Natural killer cell (primary cell): ENCODE data around the gene COL8A1. TPM values are rescaled to one million over a fixed set of nuclear protein-coding genes. Genes with fewer than 3 reads are reported as not detected.

Experiments used
- ATAC-seq, 3 donors: fragments of 150-1000 bp in 2 of 3; fragments of 200-7000 bp in 1 of 3; cut with Tn5 transposase; 1 replicate in 1 of 3; 2 replicates in 2 of 3; pipeline ENCODE4 v1.10.0; 2021; ENCODE audit warnings: mild to moderate bottlenecking in 2 of 3, moderate library complexity in 2 of 3
- DNase-seq, 2 donors: peaks; one replicate each; pipeline versions ENCODE4 v3.0.0 to v3.0.0-alpha.2; 2013 to 2021; ENCODE audit warnings: mixed read lengths in 1 of 2
- H3K27ac ChIP-seq: one replicate; pipeline ENCODE4 v1.5.1; 2013; ENCODE audit warnings: mild to moderate bottlenecking, low read length
- H3K27me3 ChIP-seq: one replicate; pipeline ENCODE4 v1.6.1; 2013; ENCODE audit warnings: low read length; ENCODE audit not compliant: control insufficient read depth, insufficient read depth
- H3K36me3 ChIP-seq: one replicate; pipeline ENCODE4 v1.6.1; 2013; ENCODE audit warnings: low read length; ENCODE audit not compliant: control insufficient read depth, insufficient read depth
- H3K4me1 ChIP-seq: one replicate; pipeline ENCODE4 v1.6.1; 2013; ENCODE audit warnings: low read length; ENCODE audit not compliant: control insufficient read depth, insufficient read depth
- H3K4me3 ChIP-seq: one replicate; pipeline ENCODE4 v1.5.1; 2013; ENCODE audit warnings: low read length
- H3K9me3 ChIP-seq: one replicate; pipeline ENCODE4 v1.6.1; 2013; ENCODE audit warnings: low read length; ENCODE audit not compliant: control insufficient read depth, insufficient read depth
- H3K27ac Mint-ChIP-seq, 2 donors: one replicate each; pipeline ENCODE4 v1.8.0; 2022; ENCODE audit warnings: mild to moderate bottlenecking in 2 of 2, mixed read lengths in 2 of 2, moderate library complexity in 1 of 2
- H3K27me3 Mint-ChIP-seq, 2 donors: one replicate each; pipeline ENCODE4 v1.8.0; 2022; ENCODE audit warnings: low read depth in 2 of 2, mixed read lengths in 2 of 2
- H3K36me3 Mint-ChIP-seq: one replicate; pipeline ENCODE4 v1.8.0; 2022; ENCODE audit warnings: mixed read lengths
- H3K4me1 Mint-ChIP-seq, 2 donors: one replicate each; pipeline ENCODE4 v1.8.0; 2022; ENCODE audit warnings: mixed read lengths in 2 of 2
- H3K4me3 Mint-ChIP-seq: one replicate; pipeline ENCODE4 v1.8.0; 2022; ENCODE audit warnings: mild to moderate bottlenecking, moderate library complexity, mixed read lengths
- H3K9me3 Mint-ChIP-seq, 2 donors: one replicate each; pipeline ENCODE4 v1.8.0; 2022; ENCODE audit warnings: mixed read lengths in 2 of 2
- whole genome bisulfite sequencing: methylation state at CpG from one replicate; pipeline ENCODE4 v1.1.7; 2013; ENCODE audit warnings: missing lambda C conversion rate; ENCODE audit not compliant: insufficient coverage; 5-methylcytosine and 5-hydroxymethylcytosine counted together
- intact Hi-C: fragments of 100-400 bp; cut with micrococcal nuclease; formaldehyde crosslinking; loops from one replicate; pipeline ENCODE4 v1.14.2; 2022
- total RNA-seq, 4 donors: library from RNA; stranded (reverse); fragments of 120-200 nt in 1 of 4; gene quantifications; one replicate each; pipeline versions ENCODE4 v1.2.3 to v1.2.4, GENCODE V29; 2013 to 2022
- TF ChIP-seq, protein P1 (sequence below): fragments of 200-600 bp; IDR thresholded peaks from one replicate; pipeline ENCODE4 v1.8.0; 2022; ENCODE audit warnings: antibody characterized with exemption

COL8A1 gene
- total RNA-seq, 3 donors from 2014 or later (not counting 1 experiment from before 2014, with no cell fraction given) = 0.12 to 0.23 TPM; not detected in 1

DNA sequence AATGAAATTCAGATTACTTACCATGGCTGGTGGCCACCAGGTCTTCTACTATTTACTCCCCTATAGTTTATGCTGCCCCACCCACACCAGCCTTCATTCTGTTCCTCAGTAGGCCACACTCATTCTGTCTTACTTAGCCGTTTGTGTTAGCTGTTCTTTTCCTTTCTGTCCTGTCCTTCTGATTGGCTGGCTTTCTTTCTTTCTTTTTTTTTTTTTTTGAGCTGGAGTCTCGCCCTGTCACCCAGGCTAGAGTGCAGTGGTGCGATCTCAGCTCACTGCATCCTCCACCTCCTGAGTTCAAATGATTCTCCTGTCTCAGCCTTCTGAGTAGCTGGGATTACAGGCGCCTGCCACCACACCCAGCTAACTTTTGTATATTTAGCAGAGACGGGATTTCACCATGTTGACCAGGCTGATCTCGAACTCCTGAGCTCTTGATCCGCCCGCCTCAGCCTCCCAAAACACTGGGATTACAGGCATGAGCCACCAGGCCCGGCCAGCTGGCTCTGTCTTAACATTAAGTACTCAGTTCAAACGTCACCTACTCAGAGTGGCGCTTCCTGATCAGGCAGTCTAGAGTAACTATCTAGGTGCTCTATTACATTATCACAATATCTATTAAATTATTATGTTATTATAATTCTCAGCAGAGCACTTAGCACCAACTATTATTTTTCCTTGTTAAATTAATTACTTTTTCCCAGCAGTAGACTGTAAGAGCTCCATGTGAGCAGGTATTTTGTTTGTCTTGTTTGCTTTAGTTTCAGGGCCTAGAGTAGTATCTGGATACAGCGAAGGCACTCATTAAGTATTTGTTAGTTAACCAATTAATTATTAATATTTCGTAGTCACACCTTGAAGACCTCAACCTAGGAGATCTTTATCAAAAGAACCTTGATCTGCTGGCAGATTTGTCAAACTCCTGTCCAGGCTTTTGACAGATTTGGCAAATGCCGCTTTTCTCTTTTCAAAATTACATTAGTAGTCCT lies 185.6 kb downstream of the COL8A1 start:
- H3K4me1 ChIP-seq = no peaks in the 10 kb centered on the region
- no peaks in the 10 kb centered on the region for H3K36me3 ChIP-seq
- Mint-ChIP-seq H3K4me1 (peaks cover 3% of the 10 kb centered on the region in 2 donors), H3K9me3 (no peaks in the 10 kb centered on the region), H3K36me3 (no peaks in the 10 kb centered on the region), H3K4me3 (no peak overlapping the region), H3K27me3 (no peaks in the 10 kb centered on the region), H3K27ac (no peak overlapping the region)
- no peak for DNase-seq
- ATAC-seq = no peak
- H3K4me3 ChIP-seq = no peak overlapping the region
- no peaks in the 10 kb centered on the region for H3K27me3 ChIP-seq
- TF ChIP-seq, protein P1, sequence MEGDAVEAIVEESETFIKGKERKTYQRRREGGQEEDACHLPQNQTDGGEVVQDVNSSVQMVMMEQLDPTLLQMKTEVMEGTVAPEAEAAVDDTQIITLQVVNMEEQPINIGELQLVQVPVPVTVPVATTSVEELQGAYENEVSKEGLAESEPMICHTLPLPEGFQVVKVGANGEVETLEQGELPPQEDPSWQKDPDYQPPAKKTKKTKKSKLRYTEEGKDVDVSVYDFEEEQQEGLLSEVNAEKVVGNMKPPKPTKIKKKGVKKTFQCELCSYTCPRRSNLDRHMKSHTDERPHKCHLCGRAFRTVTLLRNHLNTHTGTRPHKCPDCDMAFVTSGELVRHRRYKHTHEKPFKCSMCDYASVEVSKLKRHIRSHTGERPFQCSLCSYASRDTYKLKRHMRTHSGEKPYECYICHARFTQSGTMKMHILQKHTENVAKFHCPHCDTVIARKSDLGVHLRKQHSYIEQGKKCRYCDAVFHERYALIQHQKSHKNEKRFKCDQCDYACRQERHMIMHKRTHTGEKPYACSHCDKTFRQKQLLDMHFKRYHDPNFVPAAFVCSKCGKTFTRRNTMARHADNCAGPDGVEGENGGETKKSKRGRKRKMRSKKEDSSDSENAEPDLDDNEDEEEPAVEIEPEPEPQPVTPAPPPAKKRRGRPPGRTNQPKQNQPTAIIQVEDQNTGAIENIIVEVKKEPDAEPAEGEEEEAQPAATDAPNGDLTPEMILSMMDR = no peak
- intact Hi-C loops = no loop called here
- WGBS = 92% methylated on average over 14 of the region's 14 CpGs
- no peaks in the 10 kb centered on the region for H3K9me3 ChIP-seq
- no peak overlapping the region for H3K27ac ChIP-seq

DNA sequence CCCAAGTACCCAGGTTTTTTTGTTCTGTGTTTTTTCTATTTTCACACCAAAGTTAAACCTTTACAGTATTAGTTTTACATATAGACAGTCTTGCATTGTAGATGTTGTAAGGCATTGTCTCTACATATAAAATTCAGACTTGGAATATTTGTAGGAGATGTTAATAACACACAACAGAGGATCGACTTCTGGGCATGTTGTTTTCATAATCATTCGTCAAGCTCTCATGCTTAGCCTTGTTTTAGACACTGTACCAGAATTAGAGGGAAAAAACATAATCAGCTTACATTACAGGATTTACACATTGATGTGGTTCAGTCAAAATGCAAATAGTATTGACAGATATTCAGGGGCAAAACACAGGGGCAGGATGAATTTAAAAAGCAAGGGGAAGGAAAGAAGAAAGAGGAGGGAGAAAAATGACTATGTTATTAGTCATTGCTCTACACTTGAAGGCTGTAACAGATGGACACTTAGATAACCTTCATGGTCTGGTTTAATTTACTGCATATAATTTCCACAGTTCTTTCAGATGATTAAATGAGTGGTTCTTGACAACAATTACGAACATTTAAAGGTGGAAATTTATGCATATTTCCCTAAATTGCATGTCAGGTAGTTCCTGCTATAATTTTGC lies 186.7 kb downstream of the COL8A1 start:
- Histone ChIP-seq H3K4me3 (no peak overlapping the region), H3K36me3 (no peaks in the 10 kb centered on the region), H3K27me3 (no peaks in the 10 kb centered on the region), H3K4me1 (no peaks in the 10 kb centered on the region), H3K27ac (no peak overlapping the region), H3K9me3 (no peaks in the 10 kb centered on the region)
- intact Hi-C loops = no loop called here
- TF ChIP-seq, protein P1 = no peak
- Mint-ChIP-seq H3K27me3 (no peaks in the 10 kb centered on the region), H3K4me3 (no peak overlapping the region), H3K36me3 (no peaks in the 10 kb centered on the region), H3K27ac (no peak overlapping the region), H3K9me3 (no peaks in the 10 kb centered on the region), H3K4me1 (no peaks in the 10 kb centered on the region)
- no peak for DNase-seq
- WGBS = 56% methylated on average over 3 of the region's 3 CpGs
- ATAC-seq = no peak

DNA sequence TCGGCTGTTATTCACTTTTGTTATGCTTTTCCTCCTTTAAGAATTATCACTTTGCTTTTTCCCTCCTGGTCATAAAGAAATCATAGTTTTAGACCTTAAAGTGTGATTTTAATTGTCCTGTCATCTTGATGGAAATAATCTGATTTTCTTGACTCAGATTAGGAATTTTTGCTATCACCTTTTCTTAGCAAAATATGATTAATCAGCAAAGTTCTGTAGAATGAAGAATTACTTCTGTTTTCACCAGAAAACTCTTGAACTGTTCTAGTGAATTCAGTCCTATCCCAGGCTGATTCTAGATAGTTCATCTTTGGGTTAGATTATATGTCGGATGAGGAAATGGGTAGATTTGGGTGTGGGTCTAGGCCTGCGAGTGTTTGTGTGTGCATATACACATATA lies 191.4 kb downstream of the COL8A1 start:
- Histone ChIP-seq H3K36me3 (no peaks in the 10 kb centered on the region), H3K27me3 (no peaks in the 10 kb centered on the region), H3K27ac (no peak overlapping the region), H3K9me3 (no peaks in the 10 kb centered on the region), H3K4me3 (no peak overlapping the region), H3K4me1 (no peaks in the 10 kb centered on the region)
- H3K4me3 Mint-ChIP-seq = no peak overlapping the region
- 98% methylated on average over 3 of the region's 3 CpGs for WGBS
- intact Hi-C loops = no loop called here
- ATAC-seq = no peak
- TF ChIP-seq, protein P1 = no peak
- H3K9me3 Mint-ChIP-seq = no peaks in the 10 kb centered on the region
- no peak overlapping the region for H3K27ac Mint-ChIP-seq
- H3K36me3 Mint-ChIP-seq = no peaks in the 10 kb centered on the region
- no peaks in the 10 kb centered on the region for H3K4me1 Mint-ChIP-seq
- DNase-seq = no peak
- no peaks in the 10 kb centered on the region for H3K27me3 Mint-ChIP-seq
